GM12864 (cell line): ENCODE data around the gene INHBE.
"Not testable (repeated sequence)": the region's sequence is repeated elsewhere in the genome, so short reads cannot be mapped to it uniquely, and the experiment has no call there.

ENCODE experiments used
- DNase-seq: peaks from one replicate; pipeline ENCODE4 v3.0.0-alpha.2; 2011; ENCODE audit warnings: low read depth
- H3K4me3 ChIP-seq: 2 replicates; pipeline ENCODE4 v1.5.1; 2011; ENCODE audit warnings: mild to moderate bottlenecking, low read depth, low read length, control low read depth
- TF ChIP-seq, protein P1 (sequence below): IDR thresholded peaks from 2 replicates; pipeline ENCODE4 v1.5.1; 2011; ENCODE audit warnings: low read depth, mild to moderate bottlenecking, moderate library complexity, low read length, control low read depth, inconsistent platforms; ENCODE audit errors: missing control alignments

INHBE gene

DNA sequence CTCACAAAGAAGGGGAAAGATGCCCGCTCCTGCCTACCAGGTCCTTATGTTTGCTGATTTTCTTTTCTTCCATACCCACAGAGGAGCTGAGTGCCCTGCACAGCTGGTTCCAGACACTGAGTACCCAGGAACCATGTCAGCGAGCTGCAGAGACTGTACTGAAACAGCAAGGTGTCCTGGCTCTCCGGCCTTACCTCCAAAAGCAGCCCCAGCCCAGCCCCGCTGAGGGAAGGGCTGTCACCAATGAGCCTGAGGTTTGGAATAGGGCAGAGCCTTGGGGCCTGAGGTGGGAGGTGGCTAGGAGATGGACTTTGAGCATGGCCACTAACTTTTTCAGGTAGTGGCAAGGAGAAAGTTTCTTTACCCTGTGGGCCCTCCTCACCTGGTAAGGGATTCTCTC lies 35.0 kb downstream of the INHBE start:
- no peak overlapping the region for H3K4me3 ChIP-seq
- TF ChIP-seq, protein P1, sequence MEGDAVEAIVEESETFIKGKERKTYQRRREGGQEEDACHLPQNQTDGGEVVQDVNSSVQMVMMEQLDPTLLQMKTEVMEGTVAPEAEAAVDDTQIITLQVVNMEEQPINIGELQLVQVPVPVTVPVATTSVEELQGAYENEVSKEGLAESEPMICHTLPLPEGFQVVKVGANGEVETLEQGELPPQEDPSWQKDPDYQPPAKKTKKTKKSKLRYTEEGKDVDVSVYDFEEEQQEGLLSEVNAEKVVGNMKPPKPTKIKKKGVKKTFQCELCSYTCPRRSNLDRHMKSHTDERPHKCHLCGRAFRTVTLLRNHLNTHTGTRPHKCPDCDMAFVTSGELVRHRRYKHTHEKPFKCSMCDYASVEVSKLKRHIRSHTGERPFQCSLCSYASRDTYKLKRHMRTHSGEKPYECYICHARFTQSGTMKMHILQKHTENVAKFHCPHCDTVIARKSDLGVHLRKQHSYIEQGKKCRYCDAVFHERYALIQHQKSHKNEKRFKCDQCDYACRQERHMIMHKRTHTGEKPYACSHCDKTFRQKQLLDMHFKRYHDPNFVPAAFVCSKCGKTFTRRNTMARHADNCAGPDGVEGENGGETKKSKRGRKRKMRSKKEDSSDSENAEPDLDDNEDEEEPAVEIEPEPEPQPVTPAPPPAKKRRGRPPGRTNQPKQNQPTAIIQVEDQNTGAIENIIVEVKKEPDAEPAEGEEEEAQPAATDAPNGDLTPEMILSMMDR, result no peak
- no peak for DNase-seq

DNA sequence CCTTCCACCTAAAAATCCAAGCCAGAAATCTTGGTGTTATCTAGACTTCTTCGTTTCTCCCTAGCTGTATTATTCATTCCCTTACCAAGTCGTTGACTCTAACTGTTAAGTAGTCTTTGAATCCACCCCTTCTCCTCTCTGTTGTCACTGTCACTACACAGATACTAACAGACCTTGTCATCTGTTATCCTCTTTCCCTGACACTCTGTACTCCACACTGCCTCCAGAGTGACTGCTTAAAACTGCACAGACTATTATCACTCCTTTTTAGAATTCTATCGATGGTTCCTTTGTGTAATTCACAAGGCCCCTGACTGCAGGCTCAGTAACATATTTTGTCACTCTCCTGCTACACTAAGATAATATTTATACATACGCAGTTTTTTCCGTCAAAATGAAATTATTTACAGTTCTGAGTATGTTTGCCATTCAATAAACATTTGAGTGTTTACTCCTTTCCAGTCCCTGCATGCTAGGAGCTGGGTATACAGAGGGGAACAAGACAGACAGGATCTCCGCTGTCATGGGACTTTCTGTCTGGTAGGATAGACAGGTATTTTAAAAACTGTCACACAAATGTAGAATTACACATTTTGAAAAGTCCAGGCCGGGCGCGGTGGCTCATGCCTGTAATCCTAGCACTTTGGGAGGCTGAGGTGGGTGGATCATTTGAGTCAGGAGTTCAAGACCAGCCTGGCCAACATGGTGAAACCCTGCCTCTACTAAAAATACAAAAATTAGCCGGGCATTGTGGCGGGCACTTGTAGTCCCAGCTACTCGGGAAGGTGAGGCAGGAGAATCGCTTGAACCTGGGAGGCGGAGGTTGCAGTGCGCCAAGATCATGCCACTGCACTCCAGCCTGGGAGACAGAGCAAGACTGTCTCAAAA lies 36.5 kb downstream of the INHBE start:
- H3K4me3 ChIP-seq, result no peak overlapping the region
- TF ChIP-seq, protein P1, result peak; percentile 34
- DNase-seq, result no peak

DNA sequence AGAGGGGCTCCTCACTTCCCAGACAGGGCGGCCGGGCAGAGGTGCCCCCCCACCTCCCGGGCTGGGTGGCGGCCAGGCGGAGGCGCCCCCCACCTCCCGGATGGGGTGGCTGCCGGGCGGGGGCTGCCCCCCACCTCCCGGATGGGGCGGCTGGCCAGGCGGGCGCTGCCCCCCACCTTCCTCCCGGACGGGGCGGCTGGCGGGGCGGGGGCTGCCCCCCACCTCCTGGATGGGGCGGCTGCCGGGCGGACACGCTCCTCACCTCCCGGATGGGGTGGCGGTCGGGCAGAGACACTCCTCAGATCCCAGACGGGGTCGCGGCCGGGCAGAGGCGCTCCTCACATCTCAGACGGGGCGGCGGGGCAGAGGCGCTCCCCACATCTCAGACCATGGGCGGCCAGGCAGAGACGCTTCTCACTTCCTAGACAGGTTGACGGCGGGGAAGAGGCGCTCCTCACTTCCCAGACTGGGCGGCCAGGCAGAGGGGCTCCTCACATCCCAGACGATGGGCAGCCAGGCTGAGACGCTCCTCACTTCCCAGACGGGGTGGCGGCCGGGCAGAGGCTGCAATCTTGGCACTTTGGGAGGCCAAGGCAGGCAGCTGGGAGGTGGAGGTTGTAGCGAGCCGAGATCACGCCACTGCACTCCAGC lies 40.1 kb downstream of the INHBE start:
- not testable (repeated sequence) for H3K4me3 ChIP-seq, DNase-seq

DNA sequence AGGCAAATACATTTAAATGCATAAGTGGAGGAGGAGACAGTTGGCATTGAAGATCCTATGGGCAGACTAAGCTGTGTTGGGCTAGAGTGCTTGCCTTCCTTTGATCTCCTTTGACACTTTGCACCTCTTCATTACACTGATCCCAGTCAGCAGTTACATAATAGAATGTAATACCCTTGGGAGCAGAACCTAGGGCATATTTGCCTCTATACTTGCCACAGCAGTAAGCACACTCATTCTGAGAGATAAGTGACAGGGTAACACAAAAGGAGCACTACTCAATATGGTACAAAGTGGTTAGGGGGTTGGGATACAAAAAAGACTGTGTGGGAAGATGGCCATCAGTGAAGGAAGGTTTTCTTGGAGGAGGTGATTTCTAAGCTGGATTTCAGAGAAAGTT lies 41.7 kb downstream of the INHBE start:
- no peak for DNase-seq
- no peak overlapping the region for H3K4me3 ChIP-seq
- TF ChIP-seq, protein P1, result no peak

DNA sequence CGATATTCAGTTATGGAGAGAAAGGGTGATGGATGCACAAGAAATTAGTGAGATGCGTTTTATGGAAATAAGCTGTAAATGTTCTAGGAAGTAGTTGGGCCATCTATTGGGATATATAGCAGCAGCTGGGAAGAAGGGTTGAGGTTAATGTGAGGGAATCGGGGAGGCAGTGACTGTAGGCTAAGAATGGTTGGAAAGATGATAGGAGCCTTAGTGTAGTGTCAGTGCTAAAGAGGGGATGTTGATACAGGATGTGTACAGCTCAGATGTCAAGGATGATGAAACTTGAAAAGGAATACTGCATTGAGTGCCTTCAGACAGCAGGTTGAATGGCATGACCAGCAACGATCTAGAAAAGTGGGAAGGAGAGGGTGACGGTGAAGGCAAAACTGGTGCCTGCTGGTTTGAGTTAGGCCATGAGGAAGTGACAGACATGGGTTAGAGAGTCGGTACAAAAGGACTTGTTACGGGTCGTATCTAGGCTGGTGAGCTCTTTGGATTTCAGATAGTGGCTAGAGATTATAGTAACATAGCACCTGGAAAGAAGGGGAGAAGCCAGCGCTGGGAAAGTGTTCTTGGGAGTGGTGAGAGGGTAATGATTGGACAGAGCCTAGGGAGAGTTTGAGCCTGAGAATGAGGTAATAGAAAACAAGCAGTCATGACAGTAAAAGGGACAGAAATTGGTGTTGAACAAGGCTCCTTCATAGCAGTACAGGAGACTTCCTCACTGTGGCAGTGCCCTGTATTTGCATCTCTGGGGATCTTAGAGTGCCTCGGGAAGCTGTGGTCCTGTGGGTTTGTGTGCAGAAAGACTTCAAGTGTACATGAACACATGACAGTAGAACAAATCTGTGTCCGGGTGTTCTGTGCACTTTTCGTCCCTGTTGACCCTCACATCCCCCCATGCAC lies 42.4 kb downstream of the INHBE start:
- TF ChIP-seq, protein P1, result no peak
- no peak overlapping the region for H3K4me3 ChIP-seq
- DNase-seq, result no peak

DNA sequence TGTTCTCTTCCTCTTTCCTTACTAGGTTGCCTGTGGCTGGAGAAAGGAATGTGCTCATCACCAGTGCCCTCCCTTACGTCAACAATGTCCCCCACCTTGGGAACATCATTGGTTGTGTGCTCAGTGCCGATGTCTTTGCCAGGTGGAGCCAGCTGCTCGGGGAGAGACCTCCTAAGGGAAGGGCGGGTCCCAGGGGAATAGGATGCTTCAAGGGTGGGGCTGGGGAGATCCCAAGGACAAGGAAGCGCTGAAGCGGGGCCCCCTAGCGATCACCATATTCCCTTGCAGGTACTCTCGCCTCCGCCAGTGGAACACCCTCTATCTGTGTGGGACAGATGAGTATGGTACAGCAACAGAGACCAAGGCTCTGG lies 43.0 kb downstream of the INHBE start:
- TF ChIP-seq, protein P1, result no peak
- no peak overlapping the region for H3K4me3 ChIP-seq
- DNase-seq, result no peak

DNA sequence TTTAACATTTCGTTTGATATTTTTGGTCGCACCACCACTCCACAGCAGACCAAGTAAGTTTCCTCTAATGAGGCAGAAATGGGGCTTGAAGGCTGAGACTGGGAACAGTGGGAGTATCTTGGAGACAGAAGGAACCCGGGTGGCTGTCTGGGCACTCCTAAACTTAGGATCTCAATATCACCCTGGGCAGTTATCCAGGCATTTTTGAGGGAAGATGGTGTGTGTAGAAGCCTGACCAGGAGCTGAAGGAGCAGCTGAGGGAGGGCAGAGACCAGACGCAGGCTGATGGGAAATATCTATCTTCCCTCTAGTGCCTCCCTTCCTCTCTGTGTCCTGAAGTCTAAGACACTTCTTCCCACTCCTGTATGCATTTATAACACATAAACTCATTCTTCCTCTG lies 43.5 kb downstream of the INHBE start:
- DNase-seq, result no peak
- TF ChIP-seq, protein P1, result no peak

More for the DNA sequence above, 43.5 kb downstream of the INHBE start:
- no peak overlapping the region for H3K4me3 ChIP-seq
